Measurements from ENCODE around the gene NDUFA8.

DNA sequence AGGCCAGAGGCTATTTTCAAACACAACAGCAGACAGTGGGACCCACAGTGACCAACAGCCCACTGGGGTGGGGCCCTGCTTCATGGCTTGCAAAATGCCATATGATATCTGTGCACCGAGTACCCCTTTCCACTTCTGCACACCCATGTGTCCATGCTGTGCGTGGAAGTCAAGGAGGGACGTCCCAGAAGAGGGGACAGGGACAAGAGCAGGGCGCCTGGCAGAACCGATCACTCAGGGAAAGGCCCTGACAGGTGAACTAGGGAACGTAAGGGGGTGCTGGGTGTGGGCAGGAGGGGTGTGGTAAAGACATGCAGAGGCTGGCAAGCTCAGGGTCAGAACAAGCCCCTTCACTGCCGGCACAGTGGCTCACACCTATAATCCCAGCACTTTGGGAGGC, 58.8 kb downstream of the NDUFA8 start:
- TF ChIP-seq, protein P1, sequence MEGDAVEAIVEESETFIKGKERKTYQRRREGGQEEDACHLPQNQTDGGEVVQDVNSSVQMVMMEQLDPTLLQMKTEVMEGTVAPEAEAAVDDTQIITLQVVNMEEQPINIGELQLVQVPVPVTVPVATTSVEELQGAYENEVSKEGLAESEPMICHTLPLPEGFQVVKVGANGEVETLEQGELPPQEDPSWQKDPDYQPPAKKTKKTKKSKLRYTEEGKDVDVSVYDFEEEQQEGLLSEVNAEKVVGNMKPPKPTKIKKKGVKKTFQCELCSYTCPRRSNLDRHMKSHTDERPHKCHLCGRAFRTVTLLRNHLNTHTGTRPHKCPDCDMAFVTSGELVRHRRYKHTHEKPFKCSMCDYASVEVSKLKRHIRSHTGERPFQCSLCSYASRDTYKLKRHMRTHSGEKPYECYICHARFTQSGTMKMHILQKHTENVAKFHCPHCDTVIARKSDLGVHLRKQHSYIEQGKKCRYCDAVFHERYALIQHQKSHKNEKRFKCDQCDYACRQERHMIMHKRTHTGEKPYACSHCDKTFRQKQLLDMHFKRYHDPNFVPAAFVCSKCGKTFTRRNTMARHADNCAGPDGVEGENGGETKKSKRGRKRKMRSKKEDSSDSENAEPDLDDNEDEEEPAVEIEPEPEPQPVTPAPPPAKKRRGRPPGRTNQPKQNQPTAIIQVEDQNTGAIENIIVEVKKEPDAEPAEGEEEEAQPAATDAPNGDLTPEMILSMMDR (IDR thresholded peaks at IDR 0.05): no peak
- TF ChIP-seq POLR2A (IDR thresholded peaks at IDR 0.05; ENCODE audit: low read depth): no peak
- TF ChIP-seq EP300 (IDR thresholded peaks at IDR 0.05): no peak

Data from esophagus muscularis mucosa (tissue), 4 donors.